ENCODE data around the gene GFPT1.
"Not testable (repeated sequence)": the region's sequence is repeated elsewhere in the genome, so short reads cannot be mapped to it uniquely, and the experiment has no call there.

Gene GFPT1

GRCh38 chr2:69386789-69387734 lies at the start of gene GFPT1:
GFPT1 (minus strand) TSS chr2:69387227; CDS start chr2:69387071, 156 bp downstream.
- peak; percentile 38 for DNase-seq (ENCODE audit: low read depth)

- peak; percentile 1 for DNase-seq (ENCODE audit: low read depth)
These were observed 49.5 kb upstream of the GFPT1 start for GRCh38 chr2:69436596-69436937.

GRCh38 chr2:69434753-69435152 lies 47.7 kb upstream of the GFPT1 start:
- DNase-seq (ENCODE audit: low read depth) = no peak

GRCh38 chr2:69429491-69430183 lies 42.6 kb upstream of the GFPT1 start:
- no peak for DNase-seq (ENCODE audit: low read depth)

GRCh38 chr2:69428981-69429380 lies 42.0 kb upstream of the GFPT1 start:
- DNase-seq (ENCODE audit: low read depth) = no peak

GRCh38 chr2:69424419-69424818 lies 37.4 kb upstream of the GFPT1 start:
- DNase-seq (ENCODE audit: low read depth) = no peak

GRCh38 chr2:69422198-69422597 lies 35.2 kb upstream of the GFPT1 start:
- no peak for DNase-seq (ENCODE audit: low read depth)

- DNase-seq (ENCODE audit: low read depth) = not testable (repeated sequence)
These were observed 32.1 kb upstream of the GFPT1 start for GRCh38 chr2:69419111-69419510.

GRCh38 chr2:69416147-69416546 lies 29.1 kb upstream of the GFPT1 start:
- no peak for DNase-seq (ENCODE audit: low read depth)

GRCh38 chr2:69411120-69411519 lies 24.1 kb upstream of the GFPT1 start:
- no peak for DNase-seq (ENCODE audit: low read depth)

GRCh38 chr2:69405306-69405705 lies 18.3 kb upstream of the GFPT1 start:
- DNase-seq (ENCODE audit: low read depth) = no peak

- DNase-seq (ENCODE audit: low read depth) = no peak
These were observed 13.1 kb upstream of the GFPT1 start for GRCh38 chr2:69400121-69400520.

GRCh38 chr2:69397234-69397633 lies 10.2 kb upstream of the GFPT1 start:
- DNase-seq (ENCODE audit: low read depth) = no peak

- no peak for DNase-seq (ENCODE audit: low read depth)
These were observed 8.8 kb upstream of the GFPT1 start for GRCh38 chr2:69395866-69396265.

- no peak for DNase-seq (ENCODE audit: low read depth)
These were observed 6.9 kb upstream of the GFPT1 start for GRCh38 chr2:69393963-69394362.

GRCh38 chr2:69390471-69390870 lies 3.4 kb upstream of the GFPT1 start:
- no peak for DNase-seq (ENCODE audit: low read depth)

- no peak for DNase-seq (ENCODE audit: low read depth)
These were observed 3.0 kb upstream of the GFPT1 start for GRCh38 chr2:69390001-69390400.

- no peak for DNase-seq (ENCODE audit: low read depth)
These were observed 2.2 kb upstream of the GFPT1 start for GRCh38 chr2:69389271-69389670.

GRCh38 chr2:69387770-69388481 lies 899 bp upstream of the GFPT1 start:
- no peak for DNase-seq (ENCODE audit: low read depth)

GRCh38 chr2:69386360-69386759 lies 667 bp downstream of the GFPT1 start:
- no peak for DNase-seq (ENCODE audit: low read depth)

GRCh38 chr2:69385443-69386151 lies 1.4 kb downstream of the GFPT1 start:
- no peak for DNase-seq (ENCODE audit: low read depth)

- DNase-seq (ENCODE audit: low read depth) = no peak
These were observed 2.4 kb downstream of the GFPT1 start for GRCh38 chr2:69384618-69385081.
